PC-3 (cell line): ENCODE data around the gene UMPS. TPM values are rescaled to one million over a fixed set of nuclear protein-coding genes. Genes with fewer than 3 reads are reported as not detected.

Source experiments
- ATAC-seq: fragments of 200-7000 bp; cut with Tn5 transposase; 2 replicates; pipeline ENCODE4 v1.9.1; 2020; ENCODE audit warnings: mild to moderate bottlenecking, moderate library complexity
- BruUV-seq: library from RNA; stranded (reverse); fragments of 400-500 nt; replicated peaks from 2 replicates; lab custom pipeline; 2021; lab: Mats Ljungman, UMichigan
- CTCF ChIA-PET: fragments of 300-600 bp; sonication (Branson Sonifier 250); formaldehyde crosslinking; loops from one replicate; lab custom pipeline; 2022; ENCODE audit warnings: antibody characterized with exemption; lab: Charles Lee
- POLR2A ChIA-PET: fragments of 300-600 bp; sonication (Branson Sonifier 250); formaldehyde crosslinking; loops from one replicate; lab custom pipeline; 2022; ENCODE audit warnings: antibody characterized with exemption; ENCODE audit not compliant: unreplicated experiment; lab: Charles Lee
- DNase-seq: peaks from one replicate; pipeline ENCODE4 v3.0.0-alpha.2; 2015
- H2AFZ ChIP-seq: fragments of 300-600 bp; sonication (generic); 2 replicates; pipeline ENCODE4 v1.6.0; 2016; ENCODE audit warnings: antibody characterized with exemption, low read length
- H3F3A ChIP-seq: fragments of 300-600 bp; sonication (generic); one replicate; pipeline ENCODE4 v1.6.0; 2017; ENCODE audit warnings: antibody characterized with exemption, low read length, control low read depth, mild to moderate bottlenecking; ENCODE audit not compliant: unreplicated experiment
- H3K27ac ChIP-seq: fragments of 300-600 bp; sonication (generic); 2 replicates; pipeline ENCODE4 v1.5.1; 2016; ENCODE audit warnings: mild to moderate bottlenecking, low read length
- H3K27me3 ChIP-seq: fragments of 300-600 bp; sonication (generic); 2 replicates; pipeline ENCODE4 v1.6.1; 2016; ENCODE audit warnings: low read length, mixed read lengths
- H3K36me3 ChIP-seq: fragments of 300-600 bp; sonication (generic); 2 replicates; pipeline ENCODE4 v1.6.1; 2016; ENCODE audit warnings: low read depth, mixed run types, low read length, mixed read lengths
- H3K4me1 ChIP-seq: fragments of 300-600 bp; sonication (generic); 2 replicates; pipeline ENCODE4 v1.5.1; 2016; ENCODE audit warnings: low read length; ENCODE audit not compliant: insufficient read depth
- H3K4me2 ChIP-seq: fragments of 300-600 bp; sonication (generic); 2 replicates; pipeline ENCODE4 v1.6.0; 2016; ENCODE audit warnings: low read length
- H3K4me3 ChIP-seq: fragments of 300-600 bp; sonication (generic); 2 replicates; pipeline ENCODE4 v1.5.1; 2016; ENCODE audit warnings: mild to moderate bottlenecking, low read length, mixed read lengths
- H3K79me2 ChIP-seq: fragments of 300-600 bp; sonication (generic); 2 replicates; pipeline ENCODE4 v1.6.1; 2017; ENCODE audit warnings: low read length, mixed read lengths
- H3K9ac ChIP-seq: fragments of 300-600 bp; sonication (generic); 2 replicates; pipeline ENCODE4 v1.6.0; 2016; ENCODE audit warnings: mild to moderate bottlenecking, low read length
- H3K9me2 ChIP-seq: fragments of 300-600 bp; sonication (generic); replicated peaks from 2 replicates; pipeline ENCODE4 v1.6.1; 2016; ENCODE audit warnings: mixed run types, low read length, mixed read lengths
- H3K9me3 ChIP-seq: fragments of 300-600 bp; sonication (generic); 2 replicates; pipeline ENCODE4 v1.6.1; 2016; ENCODE audit warnings: low read length, mixed read lengths
- H4K20me1 ChIP-seq: fragments of 300-600 bp; sonication (generic); 2 replicates; pipeline ENCODE4 v1.6.1; 2016; ENCODE audit warnings: low read length, mixed read lengths
- CTCF ChIP-seq: fragments of 300-600 bp; sonication (generic); conservative IDR thresholded peaks from 2 replicates; pipeline ENCODE4 v1.5.1; 2017; ENCODE audit warnings: antibody characterized with exemption, low read depth, mild to moderate bottlenecking, low read length
- EZH2 ChIP-seq: fragments of 300-600 bp; sonication (generic); IDR thresholded peaks from one replicate; pipeline ENCODE4 v1.6.1; 2017; ENCODE audit warnings: antibody characterized with exemption, mild to moderate bottlenecking, low read length; ENCODE audit not compliant: unreplicated experiment
- EZH2phosphoT487 ChIP-seq: fragments of 300-600 bp; sonication (generic); IDR thresholded peaks from 2 replicates; pipeline ENCODE4 v1.6.1; 2018; ENCODE audit warnings: mild to moderate bottlenecking, antibody characterized with exemption, low read length, borderline replicate concordance
- intact Hi-C: fragments of 100-400 bp; cut with micrococcal nuclease; formaldehyde crosslinking; loops from 2 replicates; pipeline ENCODE4 v1.9.0; 2023
- total RNA-seq: library from RNA; depleted of rRNA; stranded (reverse); fragments of >200 nt; gene quantifications from 2 replicates; pipeline ENCODE4 v1.2.3, GENCODE V29; 2014

Gene UMPS
- total RNA-seq, 1 experiment from 2014 or later: 38.4 TPM

GRCh38 chr3:124785973-124786372, 55.7 kb downstream of the UMPS start:
- Histone ChIP-seq H3K9me2 (no peaks in the 10 kb centered on the region), H3K36me3 (no peaks in the 10 kb centered on the region), H3K4me2 (no peak overlapping the region), H3F3A (no peaks in the 10 kb centered on the region), H4K20me1 (no peaks in the 10 kb centered on the region), H3K27me3 (no peaks in the 10 kb centered on the region), H3K9ac (no peak overlapping the region), H3K4me3 (no peak overlapping the region), H2AFZ (no peak overlapping the region), H3K79me2 (no peaks in the 10 kb centered on the region), H3K27ac (no peak overlapping the region), H3K4me1 (peaks cover 6% of the 10 kb centered on the region), H3K9me3 (no peaks in the 10 kb centered on the region)
- ATAC-seq (no peak), DNase-seq (no peak)
- BruUV-seq: no TSS peak
- intact Hi-C loops: loop anchor here (2.0 kb wide), 2 partner anchors 51 to 93 kb away; no protein-coding TSS in a partner anchor
- CTCF ChIA-PET: interaction anchor here (0.6 to 2.0 kb wide), 3 partner anchors 25 to 115 kb away, joined by 3 to 20 read pairs (median 5); no protein-coding TSS in a partner anchor
- POLR2A ChIA-PET: no interaction called here
- TF ChIP-seq CTCF: no peak
- TF ChIP-seq EZH2phosphoT487: no peak
- TF ChIP-seq EZH2: no peak

- no peak overlapping the region for H2AFZ ChIP-seq
- H3K9me2 ChIP-seq: no peaks in the 10 kb centered on the region
- no peaks in the 10 kb centered on the region for H3K36me3 ChIP-seq
- CTCF ChIA-PET: interaction anchor here (0.6 to 2.0 kb wide), 4 partner anchors 26 to 115 kb away, joined by 3 to 20 read pairs (median 4); no protein-coding TSS in a partner anchor
- ATAC-seq (peak; percentile 81), DNase-seq (peak; percentile 68)
- no peaks in the 10 kb centered on the region for H4K20me1 ChIP-seq
- no peak overlapping the region for H3K4me2 ChIP-seq
- H3K79me2 ChIP-seq: no peaks in the 10 kb centered on the region
- H3F3A ChIP-seq: no peaks in the 10 kb centered on the region
- peaks cover 6% of the 10 kb centered on the region for H3K4me1 ChIP-seq
- TF ChIP-seq CTCF: peak; percentile 66
- no peak for TF ChIP-seq EZH2phosphoT487
- H3K9ac ChIP-seq: 0 out of 2 replicates have a peak overlapping the region, but pooled peaks have one; percentile 7
- no peaks in the 10 kb centered on the region for H3K9me3 ChIP-seq
- no peaks in the 10 kb centered on the region for H3K27me3 ChIP-seq
- POLR2A ChIA-PET: no interaction called here
- BruUV-seq: no TSS peak
- H3K4me3 ChIP-seq: no peak overlapping the region
- peak overlapping the region; percentile 37 for H3K27ac ChIP-seq
- intact Hi-C loops: loop anchor here (1.0 to 2.0 kb wide), 3 partner anchors 50 to 115 kb away; no protein-coding TSS in a partner anchor
Measured at GRCh38 chr3:124786511-124787241, 56.4 kb downstream of the UMPS start.
